Stomach (tissue), 4 donors: ENCODE results near the gene STXBP6.

Experiments used
- EP300 ChIP-seq: sonication (generic); formaldehyde crosslinking; IDR thresholded peaks from one replicate; pipeline ENCODE4 v1.6.1; 2017; ENCODE audit warnings: antibody characterized with exemption
- POLR2A ChIP-seq, 4 donors: fragments of 450-650 bp; IDR thresholded peaks; one replicate each; pipeline ENCODE4 v1.6.1; 2016; ENCODE audit warnings: antibody characterized with exemption in 4 of 4, control low read depth in 2 of 4, mild to moderate bottlenecking in 1 of 4, moderate library complexity in 1 of 4
- POLR2AphosphoS5 ChIP-seq, 3 donors: sonication (generic); formaldehyde crosslinking; IDR thresholded peaks; one replicate each; pipeline ENCODE4 v1.6.1; 2016; ENCODE audit warnings: antibody characterized with exemption in 3 of 3
- TF ChIP-seq, protein P1 (sequence below), 7 experiments: fragments of 450-650 bp in 4 of 7; fragments of 200-600 bp in 3 of 7; sonication (generic) in 3 of 7; IDR thresholded peaks; one replicate each; pipeline ENCODE4 v1.5.1; 2016 to 2019; ENCODE audit warnings: antibody characterized with exemption in 7 of 7, control low read depth in 2 of 7, mild to moderate bottlenecking in 1 of 7

DNA sequence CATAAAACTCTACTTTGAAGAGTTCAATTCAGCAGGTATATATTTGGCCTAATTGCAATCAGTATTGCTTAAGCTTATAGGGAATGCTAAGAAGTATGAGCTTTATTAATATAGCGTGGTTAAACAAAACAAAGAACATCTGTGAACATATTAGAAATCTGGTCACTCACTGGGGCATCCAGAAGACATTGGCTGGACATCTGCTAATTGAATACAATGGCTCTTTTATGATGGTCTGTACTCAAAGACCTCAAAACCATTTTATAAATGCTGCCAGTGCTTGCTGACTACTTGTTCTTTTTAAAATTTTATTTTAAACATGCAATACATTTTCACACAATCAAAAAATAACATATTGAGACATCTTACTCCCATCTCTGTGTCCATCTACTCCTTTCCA, 173.0 kb downstream of the STXBP6 start:
- TF ChIP-seq, protein P1, sequence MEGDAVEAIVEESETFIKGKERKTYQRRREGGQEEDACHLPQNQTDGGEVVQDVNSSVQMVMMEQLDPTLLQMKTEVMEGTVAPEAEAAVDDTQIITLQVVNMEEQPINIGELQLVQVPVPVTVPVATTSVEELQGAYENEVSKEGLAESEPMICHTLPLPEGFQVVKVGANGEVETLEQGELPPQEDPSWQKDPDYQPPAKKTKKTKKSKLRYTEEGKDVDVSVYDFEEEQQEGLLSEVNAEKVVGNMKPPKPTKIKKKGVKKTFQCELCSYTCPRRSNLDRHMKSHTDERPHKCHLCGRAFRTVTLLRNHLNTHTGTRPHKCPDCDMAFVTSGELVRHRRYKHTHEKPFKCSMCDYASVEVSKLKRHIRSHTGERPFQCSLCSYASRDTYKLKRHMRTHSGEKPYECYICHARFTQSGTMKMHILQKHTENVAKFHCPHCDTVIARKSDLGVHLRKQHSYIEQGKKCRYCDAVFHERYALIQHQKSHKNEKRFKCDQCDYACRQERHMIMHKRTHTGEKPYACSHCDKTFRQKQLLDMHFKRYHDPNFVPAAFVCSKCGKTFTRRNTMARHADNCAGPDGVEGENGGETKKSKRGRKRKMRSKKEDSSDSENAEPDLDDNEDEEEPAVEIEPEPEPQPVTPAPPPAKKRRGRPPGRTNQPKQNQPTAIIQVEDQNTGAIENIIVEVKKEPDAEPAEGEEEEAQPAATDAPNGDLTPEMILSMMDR (IDR thresholded peaks at IDR 0.05) = no peak
- no peak for TF ChIP-seq POLR2AphosphoS5 (IDR thresholded peaks at IDR 0.05)
- TF ChIP-seq POLR2A (IDR thresholded peaks at IDR 0.05) = no peak
- no peak for TF ChIP-seq EP300
